CD14-positive monocyte (primary cell): ENCODE measurements around the gene SYNJ2. TPM values are rescaled to one million over a fixed set of nuclear protein-coding genes. Genes with fewer than 3 reads are reported as not detected.

Experiments used
- DNase-seq, 3 donors: peaks; one replicate each; pipeline ENCODE4 v3.0.0-alpha.2; 2011 to 2022
- H2AFZ ChIP-seq: 2 replicates; pipeline ENCODE4 v1.6.0; 2012; ENCODE audit warnings: mild to moderate bottlenecking, low read depth, low read length, inconsistent platforms; ENCODE audit not compliant: insufficient read depth, poor library complexity, severe bottlenecking
- H3K27ac ChIP-seq, 2 donors: 1 replicate in 1 of 2; 2 replicates in 1 of 2; pipeline ENCODE4 v1.5.1; 2012 to 2013; ENCODE audit warnings: low read length in 2 of 2, control low read depth in 1 of 2, inconsistent platforms in 1 of 2, low read depth in 1 of 2, mild to moderate bottlenecking in 1 of 2
- H3K27me3 ChIP-seq, 2 donors: one replicate each; pipeline versions ENCODE4 v1.6.0 to v1.6.1; 2011 to 2013; ENCODE audit warnings: low read length in 2 of 2; ENCODE audit not compliant: control insufficient read depth in 2 of 2, insufficient read depth in 2 of 2
- H3K36me3 ChIP-seq, 2 donors: replicated peaks in 1 of 2; 1 replicate in 1 of 2; 2 replicates in 1 of 2; pipeline versions ENCODE4 v1.5.1 to v1.6.1; 2012 to 2013; ENCODE audit warnings: low read length in 2 of 2, control low read depth in 1 of 2, inconsistent platforms in 1 of 2, mild to moderate bottlenecking in 1 of 2; ENCODE audit not compliant: insufficient read depth in 2 of 2, control insufficient read depth in 1 of 2
- H3K4me1 ChIP-seq, 2 donors: 1 replicate in 1 of 2; 2 replicates in 1 of 2; pipeline versions ENCODE4 v1.5.1 to v1.6.1; 2012 to 2013; ENCODE audit warnings: low read length in 2 of 2, control low read depth in 1 of 2, inconsistent platforms in 1 of 2, mild to moderate bottlenecking in 1 of 2, moderate library complexity in 1 of 2; ENCODE audit not compliant: insufficient read depth in 2 of 2, control insufficient read depth in 1 of 2
- H3K4me2 ChIP-seq: replicated peaks from 2 replicates; pipeline ENCODE3; 2012; ENCODE audit warnings: low read length, moderate library complexity, mild to moderate bottlenecking; ENCODE audit not compliant: poor library complexity, severe bottlenecking; ENCODE audit errors: extremely low read depth
- H3K4me3 ChIP-seq, 3 experiments: fragments of 200-600 bp in 1 of 3; sonication (generic) in 1 of 3; replicated peaks in 1 of 3; 1 replicate in 2 of 3; 2 replicates in 1 of 3; pipeline ENCODE4 v1.5.1; 2011 to 2013; ENCODE audit warnings: low read length in 3 of 3, mild to moderate bottlenecking in 3 of 3, control low read depth in 2 of 3, low read depth in 2 of 3, inconsistent platforms in 1 of 3, moderate library complexity in 1 of 3
- H3K79me2 ChIP-seq: 2 replicates; pipeline ENCODE4 v1.6.0; 2012; ENCODE audit warnings: mild to moderate bottlenecking, control low read depth, inconsistent platforms, low read length, moderate library complexity; ENCODE audit not compliant: insufficient read depth
- H3K9ac ChIP-seq: 2 replicates; pipeline ENCODE4 v1.6.0; 2017; ENCODE audit warnings: low read length, mild to moderate bottlenecking; ENCODE audit not compliant: insufficient read depth, poor library complexity, severe bottlenecking
- H3K9me3 ChIP-seq, 2 donors: replicated peaks in 1 of 2; 1 replicate in 1 of 2; 2 replicates in 1 of 2; pipeline versions ENCODE4 v1.5.1 to v1.6.1; 2012 to 2013; ENCODE audit warnings: low read length in 2 of 2, control low read depth in 1 of 2; ENCODE audit not compliant: control insufficient read depth in 1 of 2, insufficient read depth in 1 of 2
- H4K20me1 ChIP-seq: 2 replicates; pipeline ENCODE4 v1.6.0; 2012; ENCODE audit warnings: mild to moderate bottlenecking, low read length, control low read depth, moderate library complexity; ENCODE audit not compliant: insufficient read depth
- H3K27ac Mint-ChIP-seq, 7 donors: one replicate each; pipeline ENCODE4 v1.8.0; 2020; ENCODE audit warnings: mild to moderate bottlenecking in 7 of 7, mixed read lengths in 7 of 7, moderate library complexity in 6 of 7, inconsistent platforms in 2 of 7
- H3K27me3 Mint-ChIP-seq, 3 donors: one replicate each; pipeline ENCODE4 v1.8.0; 2021 to 2022; ENCODE audit warnings: low read depth in 3 of 3, mild to moderate bottlenecking in 3 of 3, mixed read lengths in 3 of 3, moderate library complexity in 3 of 3, inconsistent platforms in 1 of 3
- H3K36me3 Mint-ChIP-seq, 2 donors: one replicate each; pipeline ENCODE4 v1.8.0; 2020; ENCODE audit warnings: mixed read lengths in 2 of 2, inconsistent platforms in 1 of 2, mild to moderate bottlenecking in 1 of 2
- H3K4me1 Mint-ChIP-seq: one replicate; pipeline ENCODE4 v1.8.0; 2020; ENCODE audit warnings: mild to moderate bottlenecking, mixed read lengths
- H3K4me3 Mint-ChIP-seq, 2 donors: one replicate each; pipeline ENCODE4 v1.8.0; 2020; ENCODE audit warnings: mild to moderate bottlenecking in 2 of 2, mixed read lengths in 2 of 2, moderate library complexity in 1 of 2
- H3K9me3 Mint-ChIP-seq, 7 donors: one replicate each; pipeline ENCODE4 v1.8.0; 2020 to 2022; ENCODE audit warnings: mixed read lengths in 7 of 7, mild to moderate bottlenecking in 6 of 7, moderate library complexity in 6 of 7, inconsistent platforms in 2 of 7
- CTCF ChIP-seq: fragments of 200-600 bp; IDR thresholded peaks from one replicate; pipeline ENCODE4 v1.8.0; 2022; ENCODE audit warnings: antibody characterized with exemption, mild to moderate bottlenecking
- WGBS: methylation state at CpG from one replicate; pipeline ENCODE4 v1.1.5; 2013; ENCODE audit warnings: missing lambda C conversion rate; ENCODE audit not compliant: insufficient coverage; 5-methylcytosine and 5-hydroxymethylcytosine counted together
- intact Hi-C, 2 donors: fragments of 100-400 bp; cut with micrococcal nuclease; formaldehyde crosslinking; loops; one replicate each; pipeline versions ENCODE4 v1.15.0 to v1.15.1; 2023
- polyA plus RNA-seq, 3 donors: library from polyadenylated mRNA; depleted of rRNA in 1 of 3; unstranded in 2 of 3; stranded (reverse) in 1 of 3; fragments of 300-500 nt in 2 of 3; fragments of >200 nt in 1 of 3; fragmentation: Illumina TruSeq in 2 of 3; gene quantifications; 1 replicate in 2 of 3; 2 replicates in 1 of 3; pipeline ENCODE4 v1.2.3, GENCODE V29; 2012 to 2021

SYNJ2 gene
- polyA plus RNA-seq, 3 donors: 0.82 to 2.0 (median 1.6) TPM

GRCh38 chr6:157941101-157941863 is 40.4 kb upstream of the SYNJ2 start:
- peaks cover 64 to 76% of the 10 kb centered on the region in 2 donors for H3K36me3 Mint-ChIP-seq
- 73% methylated on average over 5 of the region's 13 CpGs for WGBS
- H3K27me3 Mint-ChIP-seq: peaks cover 0 to 1% (median 0%) of the 10 kb centered on the region in 3 donors

GRCh38 chr6:157942351-157942750 is 39.3 kb upstream of the SYNJ2 start:
- H3K9ac ChIP-seq: no peak overlapping the region
- H2AFZ ChIP-seq: no peak overlapping the region
- intact Hi-C loops: no loop called here
- Mint-ChIP-seq H3K4me1 (no peaks in the 10 kb centered on the region), H3K27ac (no peak overlapping the region), H3K27me3 (peaks cover 0 to 1% (median 0%) of the 10 kb centered on the region in 3 donors), H3K36me3 (peaks cover 59 to 73% of the 10 kb centered on the region in 2 donors), H3K9me3 (no peaks in the 10 kb centered on the region), H3K4me3 (no peak overlapping the region)
- no peak overlapping the region for H3K4me2 ChIP-seq
- WGBS: 97% methylated on average over 14 of the region's 14 CpGs
- no peaks in the 10 kb centered on the region for H3K79me2 ChIP-seq
- H3K27me3 ChIP-seq: no peaks in the 10 kb centered on the region
- no peaks in the 10 kb centered on the region for H3K4me1 ChIP-seq
- H3K27ac ChIP-seq: no peak overlapping the region
- no peak for DNase-seq
- no peaks in the 10 kb centered on the region for H3K9me3 ChIP-seq
- no peak for TF ChIP-seq CTCF
- no peak overlapping the region for H3K4me3 ChIP-seq
- no peaks in the 10 kb centered on the region for H4K20me1 ChIP-seq
- peaks cover 23 to 79% of the 10 kb centered on the region in 2 donors for H3K36me3 ChIP-seq

More at GRCh38 chr6:157941101-157941863, 40.4 kb upstream of the SYNJ2 start:
- no peak overlapping the region for H3K4me3 ChIP-seq
- H3K27ac ChIP-seq: no peak overlapping the region
- H3K4me3 Mint-ChIP-seq: no peak overlapping the region
- no peaks in the 10 kb centered on the region for H3K27me3 ChIP-seq
- no peaks in the 10 kb centered on the region for H3K4me1 Mint-ChIP-seq
- H4K20me1 ChIP-seq: no peaks in the 10 kb centered on the region
- no peak overlapping the region for H3K9ac ChIP-seq
- H3K4me1 ChIP-seq: no peaks in the 10 kb centered on the region
- intact Hi-C loops: no loop called here
- no peaks in the 10 kb centered on the region for H3K9me3 Mint-ChIP-seq
- DNase-seq: no peak
- no peak overlapping the region for H3K27ac Mint-ChIP-seq
- peaks cover 27 to 87% of the 10 kb centered on the region in 2 donors for H3K36me3 ChIP-seq
- TF ChIP-seq CTCF: no peak
- H2AFZ ChIP-seq: no peak overlapping the region
- H3K9me3 ChIP-seq: no peaks in the 10 kb centered on the region
- no peaks in the 10 kb centered on the region for H3K79me2 ChIP-seq
- H3K4me2 ChIP-seq: no peak overlapping the region
